HCT116 (cell line): ENCODE data around the gene SLC25A1.

Source experiments
- CEBPB ChIP-seq: IDR thresholded peaks from 2 replicates; pipeline ENCODE4 v1.6.1; 2012; ENCODE audit warnings: low read depth
- EGR1 ChIP-seq: IDR thresholded peaks from 2 replicates; pipeline ENCODE4 v1.6.1; 2012; ENCODE audit warnings: low read depth
- ELF1 ChIP-seq: IDR thresholded peaks from 2 replicates; pipeline ENCODE4 v1.6.1; 2012; ENCODE audit warnings: low read depth, borderline replicate concordance
- POLR2A ChIP-seq: IDR thresholded peaks from 2 replicates; pipeline ENCODE4 v1.7.0; 2011; ENCODE audit warnings: borderline replicate concordance; ENCODE audit not compliant: insufficient read depth, insufficient read length; ENCODE audit errors: extremely low read depth
- POLR2AphosphoS5 ChIP-seq: IDR thresholded peaks from 2 replicates; pipeline ENCODE4 v1.6.1; 2011; ENCODE audit warnings: mild to moderate bottlenecking, low read depth, low read length, moderate library complexity
- RAD21 ChIP-seq: IDR thresholded peaks from 2 replicates; pipeline ENCODE4 v1.6.1; 2012; ENCODE audit warnings: low read depth, mild to moderate bottlenecking
- SIN3A ChIP-seq: IDR thresholded peaks from 2 replicates; pipeline ENCODE4 v1.6.1; 2012; ENCODE audit warnings: low read depth
- SP1 ChIP-seq: IDR thresholded peaks from 2 replicates; pipeline ENCODE4 v1.6.1; 2012; ENCODE audit warnings: low read depth
- TCF7L2 ChIP-seq: IDR thresholded peaks from 2 replicates; pipeline ENCODE4 v1.7.0; 2011; ENCODE audit warnings: borderline replicate concordance, inconsistent platforms; ENCODE audit not compliant: insufficient read depth, insufficient read length; ENCODE audit errors: extremely low read depth
- TF ChIP-seq, protein P1 (sequence below), 3 experiments: fragments of 200-600 bp in 1 of 3; sonication (generic) in 1 of 3; IDR thresholded peaks in 2 of 3; conservative IDR thresholded peaks in 1 of 3; 2 replicates each; pipeline ENCODE4 v1.5.1; 2012 to 2017; ENCODE audit warnings: low read depth in 2 of 3, low read length in 2 of 3, antibody characterized with exemption in 1 of 3, borderline replicate concordance in 1 of 3, control low read depth in 1 of 3, mild to moderate bottlenecking in 1 of 3, mixed read lengths in 1 of 3, mixed run types in 1 of 3, moderate library complexity in 1 of 3; ENCODE audit not compliant: insufficient read depth in 1 of 3
- TF ChIP-seq, protein P2 (sequence below): IDR thresholded peaks from 2 replicates; pipeline ENCODE4 v1.6.1; 2012; ENCODE audit warnings: low read depth
- TF ChIP-seq, protein P3 (sequence below): IDR thresholded peaks from 2 replicates; pipeline ENCODE4 v1.6.1; 2011; ENCODE audit warnings: mild to moderate bottlenecking, low read length, moderate library complexity; ENCODE audit not compliant: insufficient replicate concordance; ENCODE audit errors: extremely low read depth
- TF ChIP-seq, protein P4 (sequence below): IDR thresholded peaks from 2 replicates; pipeline ENCODE4 v1.6.1; 2012

DNA sequence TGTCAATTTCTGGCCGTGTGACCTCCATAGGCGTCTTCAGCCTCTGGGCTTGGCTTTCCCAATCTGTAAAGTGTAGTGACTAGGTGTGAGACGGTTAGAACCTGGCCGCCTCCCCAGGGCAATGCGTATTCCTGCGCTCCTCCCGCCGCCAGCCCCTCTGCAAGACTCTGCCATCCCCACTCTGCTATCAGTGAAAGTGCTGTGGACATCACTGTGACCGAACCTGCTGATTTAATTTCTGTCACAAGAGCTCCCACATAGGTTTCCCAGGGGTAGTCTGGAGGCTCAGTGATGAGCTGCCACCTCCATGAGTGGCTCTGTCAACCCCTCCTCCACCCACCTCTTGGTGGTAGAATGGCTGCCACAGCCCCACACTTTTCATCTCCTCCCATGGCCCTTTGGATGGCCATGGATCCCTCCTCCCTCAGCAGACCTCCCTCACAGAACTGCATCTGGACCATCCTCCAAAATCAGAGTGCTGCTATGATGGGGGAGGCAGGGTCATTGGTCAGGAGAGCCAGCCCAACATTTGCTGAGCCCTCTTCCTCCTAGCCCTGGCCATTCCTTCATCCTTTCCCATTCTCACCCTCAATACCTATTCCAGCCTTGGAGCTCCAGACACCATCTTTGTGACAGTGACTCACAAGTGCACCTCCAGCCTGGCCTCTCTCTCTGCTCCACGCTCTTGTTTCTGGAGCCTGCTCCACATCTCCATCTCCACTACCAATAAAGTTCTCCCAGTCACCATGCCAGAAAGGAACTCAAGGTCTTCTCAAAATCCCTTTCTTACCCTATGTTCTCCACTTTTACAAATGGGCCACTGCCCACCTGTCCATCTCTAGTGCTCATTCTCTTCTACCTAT, 27.0 kb downstream of the SLC25A1 start:
- TF ChIP-seq RAD21: no peak
- no peak for TF ChIP-seq SP1
- TF ChIP-seq, protein P1, sequence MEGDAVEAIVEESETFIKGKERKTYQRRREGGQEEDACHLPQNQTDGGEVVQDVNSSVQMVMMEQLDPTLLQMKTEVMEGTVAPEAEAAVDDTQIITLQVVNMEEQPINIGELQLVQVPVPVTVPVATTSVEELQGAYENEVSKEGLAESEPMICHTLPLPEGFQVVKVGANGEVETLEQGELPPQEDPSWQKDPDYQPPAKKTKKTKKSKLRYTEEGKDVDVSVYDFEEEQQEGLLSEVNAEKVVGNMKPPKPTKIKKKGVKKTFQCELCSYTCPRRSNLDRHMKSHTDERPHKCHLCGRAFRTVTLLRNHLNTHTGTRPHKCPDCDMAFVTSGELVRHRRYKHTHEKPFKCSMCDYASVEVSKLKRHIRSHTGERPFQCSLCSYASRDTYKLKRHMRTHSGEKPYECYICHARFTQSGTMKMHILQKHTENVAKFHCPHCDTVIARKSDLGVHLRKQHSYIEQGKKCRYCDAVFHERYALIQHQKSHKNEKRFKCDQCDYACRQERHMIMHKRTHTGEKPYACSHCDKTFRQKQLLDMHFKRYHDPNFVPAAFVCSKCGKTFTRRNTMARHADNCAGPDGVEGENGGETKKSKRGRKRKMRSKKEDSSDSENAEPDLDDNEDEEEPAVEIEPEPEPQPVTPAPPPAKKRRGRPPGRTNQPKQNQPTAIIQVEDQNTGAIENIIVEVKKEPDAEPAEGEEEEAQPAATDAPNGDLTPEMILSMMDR (IDR thresholded peaks at IDR 0.05 in 2 of 3, conservative IDR thresholded peaks at IDR 0.05 in 1 of 3; ENCODE audit: borderline replicate concordance in 1 of 3, insufficient read depth in 1 of 3, low read depth in 2 of 3, low read length in 2 of 3): no peak
- no peak for TF ChIP-seq TCF7L2
- TF ChIP-seq, protein P2, sequence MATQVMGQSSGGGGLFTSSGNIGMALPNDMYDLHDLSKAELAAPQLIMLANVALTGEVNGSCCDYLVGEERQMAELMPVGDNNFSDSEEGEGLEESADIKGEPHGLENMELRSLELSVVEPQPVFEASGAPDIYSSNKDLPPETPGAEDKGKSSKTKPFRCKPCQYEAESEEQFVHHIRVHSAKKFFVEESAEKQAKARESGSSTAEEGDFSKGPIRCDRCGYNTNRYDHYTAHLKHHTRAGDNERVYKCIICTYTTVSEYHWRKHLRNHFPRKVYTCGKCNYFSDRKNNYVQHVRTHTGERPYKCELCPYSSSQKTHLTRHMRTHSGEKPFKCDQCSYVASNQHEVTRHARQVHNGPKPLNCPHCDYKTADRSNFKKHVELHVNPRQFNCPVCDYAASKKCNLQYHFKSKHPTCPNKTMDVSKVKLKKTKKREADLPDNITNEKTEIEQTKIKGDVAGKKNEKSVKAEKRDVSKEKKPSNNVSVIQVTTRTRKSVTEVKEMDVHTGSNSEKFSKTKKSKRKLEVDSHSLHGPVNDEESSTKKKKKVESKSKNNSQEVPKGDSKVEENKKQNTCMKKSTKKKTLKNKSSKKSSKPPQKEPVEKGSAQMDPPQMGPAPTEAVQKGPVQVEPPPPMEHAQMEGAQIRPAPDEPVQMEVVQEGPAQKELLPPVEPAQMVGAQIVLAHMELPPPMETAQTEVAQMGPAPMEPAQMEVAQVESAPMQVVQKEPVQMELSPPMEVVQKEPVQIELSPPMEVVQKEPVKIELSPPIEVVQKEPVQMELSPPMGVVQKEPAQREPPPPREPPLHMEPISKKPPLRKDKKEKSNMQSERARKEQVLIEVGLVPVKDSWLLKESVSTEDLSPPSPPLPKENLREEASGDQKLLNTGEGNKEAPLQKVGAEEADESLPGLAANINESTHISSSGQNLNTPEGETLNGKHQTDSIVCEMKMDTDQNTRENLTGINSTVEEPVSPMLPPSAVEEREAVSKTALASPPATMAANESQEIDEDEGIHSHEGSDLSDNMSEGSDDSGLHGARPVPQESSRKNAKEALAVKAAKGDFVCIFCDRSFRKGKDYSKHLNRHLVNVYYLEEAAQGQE: no peak
- TF ChIP-seq, protein P3, sequence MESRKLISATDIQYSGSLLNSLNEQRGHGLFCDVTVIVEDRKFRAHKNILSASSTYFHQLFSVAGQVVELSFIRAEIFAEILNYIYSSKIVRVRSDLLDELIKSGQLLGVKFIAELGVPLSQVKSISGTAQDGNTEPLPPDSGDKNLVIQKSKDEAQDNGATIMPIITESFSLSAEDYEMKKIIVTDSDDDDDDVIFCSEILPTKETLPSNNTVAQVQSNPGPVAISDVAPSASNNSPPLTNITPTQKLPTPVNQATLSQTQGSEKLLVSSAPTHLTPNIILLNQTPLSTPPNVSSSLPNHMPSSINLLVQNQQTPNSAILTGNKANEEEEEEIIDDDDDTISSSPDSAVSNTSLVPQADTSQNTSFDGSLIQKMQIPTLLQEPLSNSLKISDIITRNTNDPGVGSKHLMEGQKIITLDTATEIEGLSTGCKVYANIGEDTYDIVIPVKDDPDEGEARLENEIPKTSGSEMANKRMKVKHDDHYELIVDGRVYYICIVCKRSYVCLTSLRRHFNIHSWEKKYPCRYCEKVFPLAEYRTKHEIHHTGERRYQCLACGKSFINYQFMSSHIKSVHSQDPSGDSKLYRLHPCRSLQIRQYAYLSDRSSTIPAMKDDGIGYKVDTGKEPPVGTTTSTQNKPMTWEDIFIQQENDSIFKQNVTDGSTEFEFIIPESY: no peak
- no peak for TF ChIP-seq POLR2AphosphoS5
- TF ChIP-seq CEBPB: no peak
- TF ChIP-seq, protein P4, sequence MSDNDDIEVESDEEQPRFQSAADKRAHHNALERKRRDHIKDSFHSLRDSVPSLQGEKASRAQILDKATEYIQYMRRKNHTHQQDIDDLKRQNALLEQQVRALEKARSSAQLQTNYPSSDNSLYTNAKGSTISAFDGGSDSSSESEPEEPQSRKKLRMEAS: no peak
- no peak for TF ChIP-seq POLR2A
- TF ChIP-seq EGR1: no peak
- TF ChIP-seq ELF1: no peak
- no peak for TF ChIP-seq SIN3A
